Memory B cell (primary cell): ENCODE results near the gene CHCHD10.

ENCODE experiments used
- ATAC-seq: fragments of 150-1000 bp; cut with Tn5 transposase; 2 replicates; pipeline ENCODE4 v1.10.0; 2021; ENCODE audit warnings: low read depth, mild to moderate bottlenecking, moderate library complexity
- DNase-seq, 2 donors: peaks; one replicate each; pipeline ENCODE4 v3.0.0; 2022; ENCODE audit warnings: low spot score in 2 of 2
- H3K27ac Mint-ChIP-seq: one replicate; pipeline ENCODE4 v1.8.0; 2022; ENCODE audit warnings: mild to moderate bottlenecking, moderate library complexity, mixed read lengths
- H3K27me3 Mint-ChIP-seq: one replicate; pipeline ENCODE4 v1.8.0; 2022; ENCODE audit warnings: mixed read lengths
- H3K36me3 Mint-ChIP-seq: one replicate; pipeline ENCODE4 v1.8.0; 2022; ENCODE audit warnings: mild to moderate bottlenecking, mixed read lengths
- H3K4me1 Mint-ChIP-seq: one replicate; pipeline ENCODE4 v1.8.0; 2022; ENCODE audit warnings: mixed read lengths
- H3K4me3 Mint-ChIP-seq: one replicate; pipeline ENCODE4 v1.8.0; 2022; ENCODE audit warnings: mild to moderate bottlenecking, moderate library complexity, mixed read lengths
- H3K9me3 Mint-ChIP-seq: one replicate; pipeline ENCODE4 v1.8.0; 2022; ENCODE audit warnings: mixed read lengths

Gene CHCHD10

DNA sequence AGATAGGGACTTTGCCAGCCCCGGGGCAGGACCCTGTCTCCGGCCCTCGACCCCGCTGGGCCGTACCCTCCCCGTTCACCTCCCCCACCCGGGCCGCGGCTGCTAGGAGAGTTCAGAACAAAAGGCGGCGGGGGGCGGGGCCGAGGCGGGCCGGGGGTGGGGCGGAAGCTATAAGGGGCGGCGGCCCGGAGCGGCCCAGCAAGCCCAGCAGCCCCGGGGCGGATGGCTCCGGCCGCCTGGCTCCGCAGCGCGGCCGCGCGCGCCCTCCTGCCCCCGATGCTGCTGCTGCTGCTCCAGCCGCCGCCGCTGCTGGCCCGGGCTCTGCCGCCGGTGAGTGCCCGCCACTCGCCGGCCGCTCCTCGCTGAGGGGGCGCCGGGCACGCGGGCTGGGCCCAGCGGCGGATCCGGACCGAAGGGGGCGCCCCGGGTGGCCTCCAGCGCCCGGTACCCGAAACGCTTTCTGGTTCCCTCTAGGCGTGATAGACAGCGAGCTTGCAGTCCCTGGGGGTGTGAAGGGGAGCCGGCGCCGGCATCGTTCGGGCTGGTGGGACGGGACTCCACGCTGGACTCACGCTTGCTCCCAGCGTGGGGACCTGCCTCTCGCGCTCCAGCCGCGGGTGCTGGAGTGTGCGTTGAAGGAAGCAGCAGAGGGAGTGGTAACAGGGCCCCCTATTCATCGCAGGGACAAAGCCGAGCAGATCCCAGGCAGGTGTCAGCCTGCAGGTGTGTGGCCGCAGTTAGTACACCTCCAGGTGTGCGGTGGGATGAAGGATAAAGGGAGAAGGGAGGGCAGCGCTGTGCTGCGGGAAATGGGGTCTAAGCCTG, 5.1 kb upstream of the CHCHD10 start, which contains the start of gene MMP11:
TSS of gene MMP11 (plus strand) at position 201 of the 825 bp plus-strand sequence. CDS start at position 223, 22 bp downstream.
- H3K27me3 Mint-ChIP-seq, result no peaks in the 10 kb centered on the region
- DNase-seq (peak in 1 of 2 donors; percentile 30), ATAC-seq (peak; percentile 44)
- peak within 1 kb of the TSS; percentile 79 for H3K4me3 Mint-ChIP-seq
- no peak within 1 kb of the TSS for H3K27ac Mint-ChIP-seq
- no peaks in the 10 kb centered on the region for H3K36me3 Mint-ChIP-seq
- peaks cover 29% of the 10 kb centered on the region for H3K4me1 Mint-ChIP-seq
- no peaks in the 10 kb centered on the region for H3K9me3 Mint-ChIP-seq

DNA sequence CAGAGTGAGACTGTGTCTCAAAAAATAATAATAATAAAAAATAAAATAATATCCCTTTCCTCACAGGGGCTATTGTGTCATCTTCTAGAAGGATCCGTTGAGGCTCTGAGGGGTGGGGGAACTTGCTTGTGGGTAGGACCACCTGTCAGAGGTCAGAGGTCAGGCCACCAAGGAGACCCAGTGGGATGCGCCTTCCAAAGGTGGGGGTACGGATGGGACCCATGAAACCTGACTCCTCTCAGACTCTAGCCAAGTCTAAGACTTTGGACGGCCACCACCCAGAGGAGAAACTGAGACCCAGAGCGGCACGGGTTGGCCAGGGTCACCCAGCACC, 4.5 kb upstream of the CHCHD10 start:
- H3K27ac Mint-ChIP-seq, result no peak overlapping the region
- ATAC-seq (no peak), DNase-seq (no peak)
- peak overlapping the region; percentile 79 for H3K4me3 Mint-ChIP-seq
- no peaks in the 10 kb centered on the region for H3K9me3 Mint-ChIP-seq
- peaks cover 29% of the 10 kb centered on the region for H3K4me1 Mint-ChIP-seq
- H3K27me3 Mint-ChIP-seq, result no peaks in the 10 kb centered on the region
- H3K36me3 Mint-ChIP-seq, result no peaks in the 10 kb centered on the region

DNA sequence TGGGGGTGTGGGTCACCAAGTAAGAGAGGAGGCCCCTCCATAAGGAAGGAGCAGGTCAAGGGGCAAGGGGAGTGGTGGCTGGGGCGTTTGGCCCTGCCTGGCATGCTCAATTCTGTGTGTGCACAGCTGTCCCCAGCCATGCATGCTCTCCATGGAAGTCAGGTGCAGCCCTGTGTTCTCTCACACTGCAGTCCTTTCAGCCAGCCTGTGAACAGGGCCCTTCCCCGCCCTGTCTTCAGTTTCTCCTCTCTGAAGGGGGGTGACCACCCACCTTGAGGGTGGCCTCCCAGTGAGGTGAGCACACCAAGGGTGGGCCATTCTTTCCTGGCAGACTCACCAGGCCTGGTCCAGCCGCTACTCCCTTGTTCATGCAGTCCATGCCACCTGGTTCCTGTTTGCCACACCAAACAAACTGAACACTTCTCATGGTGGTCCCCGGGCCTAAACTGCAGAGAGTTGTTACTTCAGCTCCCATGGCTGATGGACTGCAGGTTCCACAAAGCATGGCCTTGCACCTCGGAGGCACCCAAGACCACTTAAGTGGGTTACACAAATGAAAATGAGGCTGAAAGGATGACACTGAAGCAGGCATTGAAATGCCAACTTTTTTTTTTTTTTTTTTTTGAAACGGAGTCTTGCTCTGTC, 1.7 kb upstream of the CHCHD10 start:
- Mint-ChIP-seq H3K4me1 (peaks cover 37% of the 10 kb centered on the region), H3K4me3 (peak overlapping the region; percentile 38), H3K9me3 (no peaks in the 10 kb centered on the region), H3K36me3 (no peaks in the 10 kb centered on the region), H3K27ac (no peak overlapping the region), H3K27me3 (no peaks in the 10 kb centered on the region)
- no peak for DNase-seq
- ATAC-seq, result no peak

DNA sequence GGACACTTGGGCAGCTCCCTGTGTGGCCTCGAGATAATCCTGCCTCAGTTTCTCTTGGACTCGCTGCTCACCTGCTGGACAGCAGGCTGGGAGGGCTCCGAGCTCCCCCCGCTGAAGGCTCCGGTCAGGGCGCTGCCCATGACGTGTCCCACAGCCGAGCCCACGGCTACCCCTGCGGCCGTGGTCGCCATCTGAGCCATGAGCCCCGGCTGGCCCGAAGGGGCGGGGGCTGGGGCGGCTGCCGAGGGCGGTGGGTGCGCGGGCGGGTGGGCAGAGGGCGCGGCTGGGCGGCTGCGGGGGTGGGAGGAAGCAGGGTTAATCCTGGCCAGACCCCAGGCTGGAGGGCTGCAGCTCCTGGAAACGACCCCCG, 484 bp downstream of the CHCHD10 start:
- Mint-ChIP-seq H3K9me3 (no peaks in the 10 kb centered on the region), H3K4me3 (peak overlapping the region; percentile 88), H3K36me3 (no peaks in the 10 kb centered on the region), H3K27me3 (no peaks in the 10 kb centered on the region), H3K4me1 (peaks cover 47% of the 10 kb centered on the region), H3K27ac (no peak overlapping the region)
- no peak for DNase-seq
- ATAC-seq, result no peak

GRCh38 chr22:23764899-23765881, 2.6 kb downstream of the CHCHD10 start:
- Mint-ChIP-seq H3K4me3 (peak overlapping the region; percentile 62), H3K36me3 (peaks cover 5% of the 10 kb centered on the region), H3K27ac (no peak overlapping the region), H3K4me1 (peaks cover 45% of the 10 kb centered on the region), H3K27me3 (no peaks in the 10 kb centered on the region), H3K9me3 (no peaks in the 10 kb centered on the region)
- ATAC-seq (no peak), DNase-seq (no peak)

DNA sequence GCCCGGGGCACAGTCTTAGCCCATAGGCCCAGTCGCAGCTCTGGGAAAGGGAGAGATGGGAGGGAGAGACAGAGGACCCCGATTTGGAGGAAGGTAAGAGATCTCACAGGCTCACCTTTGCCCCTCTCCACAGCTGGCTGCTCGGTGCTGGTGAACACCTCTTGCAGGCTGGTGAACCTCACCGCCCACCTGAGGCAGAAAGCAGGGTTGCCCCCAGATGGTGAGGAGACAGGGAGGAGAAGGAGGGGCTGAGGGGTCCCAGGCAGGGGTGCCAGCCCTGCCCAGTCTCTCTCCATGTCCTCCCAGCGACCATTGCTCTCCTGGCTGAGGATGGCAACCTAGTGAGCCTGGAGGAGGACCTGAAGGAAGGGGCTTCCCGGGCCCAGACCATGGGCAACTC, 3.8 kb downstream of the CHCHD10 start:
- no peak for ATAC-seq
- Mint-ChIP-seq H3K27ac (peak overlapping the region; percentile 41), H3K27me3 (no peaks in the 10 kb centered on the region)

DNA sequence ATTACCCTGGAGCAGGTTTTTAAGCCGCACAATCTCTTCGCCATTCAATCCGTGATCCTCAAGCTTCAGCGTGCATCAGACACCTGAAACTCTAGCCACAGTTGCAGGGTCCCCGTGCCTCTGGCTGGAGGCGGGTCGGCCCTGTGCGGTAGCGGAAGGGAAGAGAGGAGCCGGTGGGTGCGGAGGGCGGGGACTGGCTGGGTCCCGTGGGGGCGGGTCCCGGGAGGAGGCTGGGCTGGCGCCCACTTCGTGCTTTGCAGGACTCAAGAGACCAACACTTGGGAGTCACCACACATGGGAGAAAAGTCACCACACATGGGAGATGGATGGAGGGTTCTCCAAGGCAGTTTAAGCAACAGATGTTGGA, 4.2 kb downstream of the CHCHD10 start:
- peak overlapping the region; percentile 41 for H3K27ac Mint-ChIP-seq
- peak overlapping the region; percentile 61 for H3K4me3 Mint-ChIP-seq
- H3K36me3 Mint-ChIP-seq, result peaks cover 6% of the 10 kb centered on the region
- ATAC-seq (peak; percentile 11), DNase-seq (no peak)
- peaks cover 41% of the 10 kb centered on the region for H3K4me1 Mint-ChIP-seq
- H3K27me3 Mint-ChIP-seq, result no peaks in the 10 kb centered on the region
- H3K9me3 Mint-ChIP-seq, result no peaks in the 10 kb centered on the region

More for the DNA sequence above, 3.8 kb downstream of the CHCHD10 start:
- no peak for DNase-seq
- Mint-ChIP-seq H3K4me3 (peak overlapping the region; percentile 61), H3K4me1 (peaks cover 41% of the 10 kb centered on the region), H3K36me3 (peaks cover 6% of the 10 kb centered on the region), H3K9me3 (no peaks in the 10 kb centered on the region)

GRCh38 chr22:23762842-23763578, 4.8 kb downstream of the CHCHD10 start, which contains the start of gene C22orf15:
C22orf15 (plus strand) TSS chr22:23762990; CDS start chr22:23763307, 317 bp downstream.
- H3K36me3 Mint-ChIP-seq, result peaks cover 6% of the 10 kb centered on the region
- H3K9me3 Mint-ChIP-seq, result no peaks in the 10 kb centered on the region
- H3K27ac Mint-ChIP-seq, result peak within 1 kb of the TSS; percentile 41
- peaks cover 39% of the 10 kb centered on the region for H3K4me1 Mint-ChIP-seq
- DNase-seq, result no peak
- ATAC-seq, result no peak
- H3K4me3 Mint-ChIP-seq, result peak within 1 kb of the TSS; percentile 61
- no peaks in the 10 kb centered on the region for H3K27me3 Mint-ChIP-seq

GRCh38 chr22:23760056-23760455, 7.7 kb downstream of the CHCHD10 start:
- H3K27ac Mint-ChIP-seq, result peak overlapping the region; percentile 64
- no peak overlapping the region for H3K4me3 Mint-ChIP-seq
- H3K36me3 Mint-ChIP-seq, result peaks cover 6% of the 10 kb centered on the region
- no peaks in the 10 kb centered on the region for H3K9me3 Mint-ChIP-seq
- peaks cover 42% of the 10 kb centered on the region for H3K4me1 Mint-ChIP-seq
- H3K27me3 Mint-ChIP-seq, result no peaks in the 10 kb centered on the region
- ATAC-seq, result no peak
- DNase-seq, result no peak

DNA sequence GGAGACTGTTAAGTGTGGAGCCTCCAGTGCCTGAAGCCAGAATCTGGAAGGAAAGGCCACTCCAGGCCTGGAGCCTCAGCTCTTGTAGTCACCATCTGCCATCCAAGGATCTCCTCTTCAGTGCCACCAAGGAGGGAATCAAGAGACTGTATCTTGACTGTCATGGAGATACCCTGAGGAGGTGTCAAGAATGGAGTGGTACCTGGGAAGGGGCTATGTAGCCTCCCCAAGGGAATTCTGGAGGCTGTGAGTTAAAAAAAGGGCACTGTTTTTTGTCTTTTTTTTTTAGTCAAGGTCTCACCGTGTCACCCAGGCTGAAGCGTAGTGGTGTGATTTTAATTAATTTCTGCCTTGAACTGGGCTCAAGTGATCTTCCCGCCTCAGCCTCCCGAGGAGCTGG, 8.2 kb downstream of the CHCHD10 start:
- Mint-ChIP-seq H3K36me3 (peaks cover 6% of the 10 kb centered on the region), H3K4me3 (no peak overlapping the region), H3K4me1 (peaks cover 41% of the 10 kb centered on the region), H3K27me3 (no peaks in the 10 kb centered on the region), H3K27ac (no peak overlapping the region), H3K9me3 (no peaks in the 10 kb centered on the region)
- ATAC-seq (no peak), DNase-seq (no peak)

DNA sequence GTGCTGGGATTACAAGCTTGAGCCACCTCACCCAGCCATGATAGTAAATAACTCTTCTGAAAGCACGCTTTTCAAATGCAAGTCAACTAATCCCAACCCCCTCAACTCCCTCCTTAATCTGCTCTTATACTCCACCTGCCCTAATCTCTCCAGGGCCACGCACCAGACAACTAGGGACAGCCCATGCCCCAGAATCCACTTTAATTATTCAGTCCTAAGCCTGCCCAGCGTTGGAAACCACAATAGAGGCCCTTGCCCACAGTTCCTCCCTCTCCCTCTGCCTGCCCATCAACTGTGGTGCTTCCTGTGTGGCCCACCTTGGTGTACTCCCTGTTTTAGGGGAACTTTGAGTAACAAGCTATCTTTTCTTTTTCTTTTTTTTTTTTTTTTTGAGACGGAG, 10.9 kb downstream of the CHCHD10 start:
- peaks cover 38% of the 10 kb centered on the region for H3K4me1 Mint-ChIP-seq
- no peaks in the 10 kb centered on the region for H3K27me3 Mint-ChIP-seq
- no peaks in the 10 kb centered on the region for H3K9me3 Mint-ChIP-seq
- DNase-seq, result no peak
- no peak overlapping the region for H3K27ac Mint-ChIP-seq
- no peak for ATAC-seq
- H3K4me3 Mint-ChIP-seq, result no peak overlapping the region
- peaks cover 9% of the 10 kb centered on the region for H3K36me3 Mint-ChIP-seq

DNA sequence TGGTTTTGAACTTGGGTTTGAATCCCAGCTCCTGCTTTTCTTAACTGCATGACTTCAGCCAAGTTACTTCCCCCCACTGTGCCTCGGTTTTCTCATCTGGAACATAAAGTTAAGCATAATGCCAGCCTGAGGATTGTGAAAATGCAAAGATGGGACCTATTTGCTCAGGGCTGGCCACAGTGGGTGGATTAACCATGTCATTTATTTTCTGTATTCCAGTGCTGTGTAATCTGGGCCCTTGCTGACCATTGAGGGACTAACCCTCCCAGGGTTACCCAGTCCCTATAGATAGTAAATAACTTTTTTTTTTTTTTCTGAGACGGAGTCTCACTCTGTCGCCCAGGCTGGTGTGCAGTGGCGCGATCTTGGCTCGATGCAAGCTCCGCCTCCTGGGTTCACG, 12.1 kb downstream of the CHCHD10 start:
- H3K27ac Mint-ChIP-seq, result peak overlapping the region; percentile 65
- no peak for DNase-seq
- H3K9me3 Mint-ChIP-seq, result no peaks in the 10 kb centered on the region
- no peak overlapping the region for H3K4me3 Mint-ChIP-seq
- no peak for ATAC-seq
- peaks cover 36% of the 10 kb centered on the region for H3K4me1 Mint-ChIP-seq
- peaks cover 6% of the 10 kb centered on the region for H3K36me3 Mint-ChIP-seq
- H3K27me3 Mint-ChIP-seq, result no peaks in the 10 kb centered on the region

DNA sequence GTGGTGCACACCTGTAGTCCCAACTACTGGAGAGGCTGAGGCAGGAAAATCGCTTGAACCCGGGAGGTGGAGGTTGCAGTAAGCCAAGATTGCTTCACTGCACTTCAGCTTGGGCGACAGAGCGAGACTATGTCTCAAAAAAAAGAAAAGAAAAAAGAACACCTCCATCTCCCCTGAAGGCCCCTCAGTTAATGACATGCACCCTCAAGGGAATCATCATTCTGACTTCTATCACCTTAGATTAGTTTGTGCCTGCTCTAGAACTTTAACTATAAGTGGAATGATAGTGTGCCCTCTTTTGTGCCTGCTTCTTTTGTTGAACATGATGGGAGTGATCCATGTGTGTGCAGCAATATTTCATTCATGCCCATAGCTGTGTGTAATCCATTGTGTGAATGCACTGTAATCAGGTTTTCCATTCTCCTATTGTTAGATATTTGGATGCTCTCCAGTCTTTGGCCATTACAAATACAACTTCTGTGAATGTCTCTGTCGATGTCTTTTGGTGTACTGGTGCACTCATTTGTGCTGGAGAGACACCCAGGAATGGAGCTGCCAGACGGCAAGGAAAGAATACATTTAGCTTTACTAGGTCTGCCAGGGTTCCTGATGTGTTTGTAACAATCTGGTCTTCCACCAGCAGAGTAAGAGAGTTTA, 12.7 kb downstream of the CHCHD10 start:
- Mint-ChIP-seq H3K9me3 (no peaks in the 10 kb centered on the region), H3K27ac (peak overlapping the region; percentile 65), H3K4me3 (peak overlapping the region; percentile 56), H3K4me1 (peaks cover 35% of the 10 kb centered on the region), H3K36me3 (peaks cover 2% of the 10 kb centered on the region), H3K27me3 (no peaks in the 10 kb centered on the region)
- ATAC-seq, result no peak
- no peak for DNase-seq
